CD14-positive monocyte (primary cell): Measurements from ENCODE around the gene PANX1. TPM values are rescaled to one million over a fixed set of nuclear protein-coding genes. Genes with fewer than 3 reads are reported as not detected.

Experiments
- DNase-seq, 3 donors: peaks; one replicate each; pipeline ENCODE4 v3.0.0-alpha.2; 2011 to 2022
- H2AFZ ChIP-seq: 2 replicates; pipeline ENCODE4 v1.6.0; 2012; ENCODE audit warnings: mild to moderate bottlenecking, low read depth, low read length, inconsistent platforms; ENCODE audit not compliant: insufficient read depth, poor library complexity, severe bottlenecking
- H3K27ac ChIP-seq, 2 donors: 1 replicate in 1 of 2; 2 replicates in 1 of 2; pipeline ENCODE4 v1.5.1; 2012 to 2013; ENCODE audit warnings: low read length in 2 of 2, control low read depth in 1 of 2, inconsistent platforms in 1 of 2, low read depth in 1 of 2, mild to moderate bottlenecking in 1 of 2
- H3K27me3 ChIP-seq, 2 donors: one replicate each; pipeline versions ENCODE4 v1.6.0 to v1.6.1; 2011 to 2013; ENCODE audit warnings: low read length in 2 of 2; ENCODE audit not compliant: control insufficient read depth in 2 of 2, insufficient read depth in 2 of 2
- H3K36me3 ChIP-seq, 2 donors: replicated peaks in 1 of 2; 1 replicate in 1 of 2; 2 replicates in 1 of 2; pipeline versions ENCODE4 v1.5.1 to v1.6.1; 2012 to 2013; ENCODE audit warnings: low read length in 2 of 2, control low read depth in 1 of 2, inconsistent platforms in 1 of 2, mild to moderate bottlenecking in 1 of 2; ENCODE audit not compliant: insufficient read depth in 2 of 2, control insufficient read depth in 1 of 2
- H3K4me1 ChIP-seq, 2 donors: 1 replicate in 1 of 2; 2 replicates in 1 of 2; pipeline versions ENCODE4 v1.5.1 to v1.6.1; 2012 to 2013; ENCODE audit warnings: low read length in 2 of 2, control low read depth in 1 of 2, inconsistent platforms in 1 of 2, mild to moderate bottlenecking in 1 of 2, moderate library complexity in 1 of 2; ENCODE audit not compliant: insufficient read depth in 2 of 2, control insufficient read depth in 1 of 2
- H3K4me2 ChIP-seq: replicated peaks from 2 replicates; pipeline ENCODE3; 2012; ENCODE audit warnings: low read length, moderate library complexity, mild to moderate bottlenecking; ENCODE audit not compliant: poor library complexity, severe bottlenecking; ENCODE audit errors: extremely low read depth
- H3K4me3 ChIP-seq, 3 experiments: fragments of 200-600 bp in 1 of 3; sonication (generic) in 1 of 3; replicated peaks in 1 of 3; 1 replicate in 2 of 3; 2 replicates in 1 of 3; pipeline ENCODE4 v1.5.1; 2011 to 2013; ENCODE audit warnings: low read length in 3 of 3, mild to moderate bottlenecking in 3 of 3, control low read depth in 2 of 3, low read depth in 2 of 3, inconsistent platforms in 1 of 3, moderate library complexity in 1 of 3
- H3K79me2 ChIP-seq: 2 replicates; pipeline ENCODE4 v1.6.0; 2012; ENCODE audit warnings: mild to moderate bottlenecking, control low read depth, inconsistent platforms, low read length, moderate library complexity; ENCODE audit not compliant: insufficient read depth
- H3K9ac ChIP-seq: 2 replicates; pipeline ENCODE4 v1.6.0; 2017; ENCODE audit warnings: low read length, mild to moderate bottlenecking; ENCODE audit not compliant: insufficient read depth, poor library complexity, severe bottlenecking
- H3K9me3 ChIP-seq, 2 donors: replicated peaks in 1 of 2; 1 replicate in 1 of 2; 2 replicates in 1 of 2; pipeline versions ENCODE4 v1.5.1 to v1.6.1; 2012 to 2013; ENCODE audit warnings: low read length in 2 of 2, control low read depth in 1 of 2; ENCODE audit not compliant: control insufficient read depth in 1 of 2, insufficient read depth in 1 of 2
- H4K20me1 ChIP-seq: 2 replicates; pipeline ENCODE4 v1.6.0; 2012; ENCODE audit warnings: mild to moderate bottlenecking, low read length, control low read depth, moderate library complexity; ENCODE audit not compliant: insufficient read depth
- H3K27ac Mint-ChIP-seq, 7 donors: one replicate each; pipeline ENCODE4 v1.8.0; 2020; ENCODE audit warnings: mild to moderate bottlenecking in 7 of 7, mixed read lengths in 7 of 7, moderate library complexity in 6 of 7, inconsistent platforms in 2 of 7
- H3K27me3 Mint-ChIP-seq, 3 donors: one replicate each; pipeline ENCODE4 v1.8.0; 2021 to 2022; ENCODE audit warnings: low read depth in 3 of 3, mild to moderate bottlenecking in 3 of 3, mixed read lengths in 3 of 3, moderate library complexity in 3 of 3, inconsistent platforms in 1 of 3
- H3K36me3 Mint-ChIP-seq, 2 donors: one replicate each; pipeline ENCODE4 v1.8.0; 2020; ENCODE audit warnings: mixed read lengths in 2 of 2, inconsistent platforms in 1 of 2, mild to moderate bottlenecking in 1 of 2
- H3K4me1 Mint-ChIP-seq: one replicate; pipeline ENCODE4 v1.8.0; 2020; ENCODE audit warnings: mild to moderate bottlenecking, mixed read lengths
- H3K4me3 Mint-ChIP-seq, 2 donors: one replicate each; pipeline ENCODE4 v1.8.0; 2020; ENCODE audit warnings: mild to moderate bottlenecking in 2 of 2, mixed read lengths in 2 of 2, moderate library complexity in 1 of 2
- H3K9me3 Mint-ChIP-seq, 7 donors: one replicate each; pipeline ENCODE4 v1.8.0; 2020 to 2022; ENCODE audit warnings: mixed read lengths in 7 of 7, mild to moderate bottlenecking in 6 of 7, moderate library complexity in 6 of 7, inconsistent platforms in 2 of 7
- WGBS: methylation state at CpG from one replicate; pipeline ENCODE4 v1.1.5; 2013; ENCODE audit warnings: missing lambda C conversion rate; ENCODE audit not compliant: insufficient coverage; 5-methylcytosine and 5-hydroxymethylcytosine counted together
- intact Hi-C, 2 donors: fragments of 100-400 bp; cut with micrococcal nuclease; formaldehyde crosslinking; loops; one replicate each; pipeline versions ENCODE4 v1.15.0 to v1.15.1; 2023
- polyA plus RNA-seq, 3 donors: library from polyadenylated mRNA; depleted of rRNA in 1 of 3; unstranded in 2 of 3; stranded (reverse) in 1 of 3; fragments of 300-500 nt in 2 of 3; fragments of >200 nt in 1 of 3; fragmentation: Illumina TruSeq in 2 of 3; gene quantifications; 1 replicate in 2 of 3; 2 replicates in 1 of 3; pipeline ENCODE4 v1.2.3, GENCODE V29; 2012 to 2021
- TF ChIP-seq, protein P1 (sequence below): fragments of 200-600 bp; IDR thresholded peaks from one replicate; pipeline ENCODE4 v1.8.0; 2022; ENCODE audit warnings: antibody characterized with exemption, mild to moderate bottlenecking

PANX1 gene
- polyA plus RNA-seq, 3 donors = 6.9 to 15.7 (median 12.7) TPM

DNA sequence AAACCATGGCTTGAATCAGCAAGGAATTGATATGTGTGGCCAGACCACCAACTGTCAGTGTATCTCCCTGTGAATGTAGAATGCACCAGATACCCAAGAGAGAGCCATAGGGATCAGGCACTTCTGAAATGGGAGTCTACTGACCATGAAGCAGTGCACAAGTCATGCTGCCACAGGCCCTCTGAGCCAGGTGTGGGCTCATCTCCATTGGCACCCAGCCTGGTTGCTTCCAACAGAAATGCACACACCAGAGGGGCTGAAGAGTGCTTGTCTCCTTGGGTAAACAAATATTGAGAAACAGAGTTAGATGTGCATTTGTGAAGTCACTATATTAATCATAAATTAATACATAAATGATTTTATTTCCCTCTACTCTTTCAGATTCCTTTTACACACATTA is 28.4 kb upstream of the PANX1 start:
- Histone ChIP-seq H3K4me3 (no peak overlapping the region), H3K4me2 (no peak overlapping the region), H3K9ac (no peak overlapping the region), H3K27ac (no peak overlapping the region), H3K36me3 (no peaks in the 10 kb centered on the region), H4K20me1 (no peaks in the 10 kb centered on the region), H2AFZ (no peak overlapping the region), H3K79me2 (no peaks in the 10 kb centered on the region), H3K27me3 (no peaks in the 10 kb centered on the region), H3K4me1 (no peaks in the 10 kb centered on the region), H3K9me3 (peaks cover 0 to 10% of the 10 kb centered on the region in 2 donors)
- no peak overlapping the region for H3K4me3 Mint-ChIP-seq
- no peaks in the 10 kb centered on the region for H3K4me1 Mint-ChIP-seq
- TF ChIP-seq, protein P1, sequence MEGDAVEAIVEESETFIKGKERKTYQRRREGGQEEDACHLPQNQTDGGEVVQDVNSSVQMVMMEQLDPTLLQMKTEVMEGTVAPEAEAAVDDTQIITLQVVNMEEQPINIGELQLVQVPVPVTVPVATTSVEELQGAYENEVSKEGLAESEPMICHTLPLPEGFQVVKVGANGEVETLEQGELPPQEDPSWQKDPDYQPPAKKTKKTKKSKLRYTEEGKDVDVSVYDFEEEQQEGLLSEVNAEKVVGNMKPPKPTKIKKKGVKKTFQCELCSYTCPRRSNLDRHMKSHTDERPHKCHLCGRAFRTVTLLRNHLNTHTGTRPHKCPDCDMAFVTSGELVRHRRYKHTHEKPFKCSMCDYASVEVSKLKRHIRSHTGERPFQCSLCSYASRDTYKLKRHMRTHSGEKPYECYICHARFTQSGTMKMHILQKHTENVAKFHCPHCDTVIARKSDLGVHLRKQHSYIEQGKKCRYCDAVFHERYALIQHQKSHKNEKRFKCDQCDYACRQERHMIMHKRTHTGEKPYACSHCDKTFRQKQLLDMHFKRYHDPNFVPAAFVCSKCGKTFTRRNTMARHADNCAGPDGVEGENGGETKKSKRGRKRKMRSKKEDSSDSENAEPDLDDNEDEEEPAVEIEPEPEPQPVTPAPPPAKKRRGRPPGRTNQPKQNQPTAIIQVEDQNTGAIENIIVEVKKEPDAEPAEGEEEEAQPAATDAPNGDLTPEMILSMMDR = no peak
- peaks cover 0 to 2% (median 1%) of the 10 kb centered on the region in 3 donors for H3K27me3 Mint-ChIP-seq
- no peak overlapping the region for H3K27ac Mint-ChIP-seq
- no peaks in the 10 kb centered on the region for H3K36me3 Mint-ChIP-seq
- intact Hi-C loops = no loop called here
- DNase-seq = no peak
- peaks cover 5 to 27% (median 14%) of the 10 kb centered on the region in 7 donors for H3K9me3 Mint-ChIP-seq

GRCh38 chr11:94103471-94103870 is 25.2 kb upstream of the PANX1 start:
- Mint-ChIP-seq H3K27ac (no peak overlapping the region), H3K4me1 (no peaks in the 10 kb centered on the region)

More at GRCh38 chr11:94103471-94103870, 25.2 kb upstream of the PANX1 start:
- no peak overlapping the region for H3K4me3 ChIP-seq
- H3K27me3 ChIP-seq = no peaks in the 10 kb centered on the region
- no peak overlapping the region for H3K9ac ChIP-seq
- no peaks in the 10 kb centered on the region for H3K36me3 Mint-ChIP-seq
- no peak overlapping the region for H3K27ac ChIP-seq
- H3K9me3 ChIP-seq = peaks cover 0 to 13% of the 10 kb centered on the region in 2 donors
- WGBS = no CpG with 5 or more reads among the region's 1 CpG
- TF ChIP-seq, protein P1 = no peak
- H3K79me2 ChIP-seq = no peaks in the 10 kb centered on the region
- no peaks in the 10 kb centered on the region for H3K4me1 ChIP-seq
- no peaks in the 10 kb centered on the region for H3K36me3 ChIP-seq
- intact Hi-C loops = no loop called here
- H4K20me1 ChIP-seq = no peaks in the 10 kb centered on the region
- H3K27me3 Mint-ChIP-seq = peaks cover 0 to 2% (median 0%) of the 10 kb centered on the region in 3 donors
- no peak for DNase-seq
- no peak overlapping the region for H3K4me2 ChIP-seq
- H3K4me3 Mint-ChIP-seq = no peak overlapping the region
- peaks cover 3 to 17% (median 12%) of the 10 kb centered on the region in 7 donors for H3K9me3 Mint-ChIP-seq
- H2AFZ ChIP-seq = no peak overlapping the region
